Natural killer cell (primary cell): ENCODE measurements around the gene CHD2. TPM values are rescaled to one million over a fixed set of nuclear protein-coding genes. Genes with fewer than 3 reads are reported as not detected.

ENCODE experiments used
- ATAC-seq, 3 donors: fragments of 150-1000 bp in 2 of 3; fragments of 200-7000 bp in 1 of 3; cut with Tn5 transposase; 1 replicate in 1 of 3; 2 replicates in 2 of 3; pipeline ENCODE4 v1.10.0; 2021; ENCODE audit warnings: mild to moderate bottlenecking in 2 of 3, moderate library complexity in 2 of 3
- DNase-seq, 2 donors: peaks; one replicate each; pipeline versions ENCODE4 v3.0.0 to v3.0.0-alpha.2; 2013 to 2021; ENCODE audit warnings: mixed read lengths in 1 of 2
- H3K27ac ChIP-seq: one replicate; pipeline ENCODE4 v1.5.1; 2013; ENCODE audit warnings: mild to moderate bottlenecking, low read length
- H3K27me3 ChIP-seq: one replicate; pipeline ENCODE4 v1.6.1; 2013; ENCODE audit warnings: low read length; ENCODE audit not compliant: control insufficient read depth, insufficient read depth
- H3K36me3 ChIP-seq: one replicate; pipeline ENCODE4 v1.6.1; 2013; ENCODE audit warnings: low read length; ENCODE audit not compliant: control insufficient read depth, insufficient read depth
- H3K4me1 ChIP-seq: one replicate; pipeline ENCODE4 v1.6.1; 2013; ENCODE audit warnings: low read length; ENCODE audit not compliant: control insufficient read depth, insufficient read depth
- H3K4me3 ChIP-seq: one replicate; pipeline ENCODE4 v1.5.1; 2013; ENCODE audit warnings: low read length
- H3K9me3 ChIP-seq: one replicate; pipeline ENCODE4 v1.6.1; 2013; ENCODE audit warnings: low read length; ENCODE audit not compliant: control insufficient read depth, insufficient read depth
- H3K27ac Mint-ChIP-seq, 2 donors: one replicate each; pipeline ENCODE4 v1.8.0; 2022; ENCODE audit warnings: mild to moderate bottlenecking in 2 of 2, mixed read lengths in 2 of 2, moderate library complexity in 1 of 2
- H3K27me3 Mint-ChIP-seq, 2 donors: one replicate each; pipeline ENCODE4 v1.8.0; 2022; ENCODE audit warnings: low read depth in 2 of 2, mixed read lengths in 2 of 2
- H3K36me3 Mint-ChIP-seq: one replicate; pipeline ENCODE4 v1.8.0; 2022; ENCODE audit warnings: mixed read lengths
- H3K4me1 Mint-ChIP-seq, 2 donors: one replicate each; pipeline ENCODE4 v1.8.0; 2022; ENCODE audit warnings: mixed read lengths in 2 of 2
- H3K4me3 Mint-ChIP-seq: one replicate; pipeline ENCODE4 v1.8.0; 2022; ENCODE audit warnings: mild to moderate bottlenecking, moderate library complexity, mixed read lengths
- H3K9me3 Mint-ChIP-seq, 2 donors: one replicate each; pipeline ENCODE4 v1.8.0; 2022; ENCODE audit warnings: mixed read lengths in 2 of 2
- CTCF ChIP-seq: fragments of 200-600 bp; IDR thresholded peaks from one replicate; pipeline ENCODE4 v1.8.0; 2022; ENCODE audit warnings: antibody characterized with exemption
- WGBS: methylation state at CpG from one replicate; pipeline ENCODE4 v1.1.7; 2013; ENCODE audit warnings: missing lambda C conversion rate; ENCODE audit not compliant: insufficient coverage; 5-methylcytosine and 5-hydroxymethylcytosine counted together
- intact Hi-C: fragments of 100-400 bp; cut with micrococcal nuclease; formaldehyde crosslinking; loops from one replicate; pipeline ENCODE4 v1.14.2; 2022
- total RNA-seq, 4 donors: library from RNA; stranded (reverse); fragments of 120-200 nt in 1 of 4; gene quantifications; one replicate each; pipeline versions ENCODE4 v1.2.3 to v1.2.4, GENCODE V29; 2013 to 2022

CHD2 gene
- total RNA-seq, 3 donors from 2014 or later (not counting 1 experiment from before 2014, with no cell fraction given) = 418 to 449 (median 441) TPM

- no peaks in the 10 kb centered on the region for H3K9me3 Mint-ChIP-seq
- peak overlapping the region; percentile 86 for H3K27ac ChIP-seq
- no peak for TF ChIP-seq CTCF
- intact Hi-C loops = loop anchor here (1.0 to 5.0 kb wide), 4 partner anchors 22 to 73 kb away; no protein-coding TSS in a partner anchor
- H3K4me1 ChIP-seq = peaks cover 19% of the 10 kb centered on the region
- H3K36me3 ChIP-seq = peaks cover 16% of the 10 kb centered on the region
- no peaks in the 10 kb centered on the region for H3K27me3 ChIP-seq
- H3K4me3 Mint-ChIP-seq = peak overlapping the region; percentile 87
- ATAC-seq (peak; percentile 89 to 97 (median 91)), DNase-seq (peak; percentile 95 to 99)
- H3K9me3 ChIP-seq = no peaks in the 10 kb centered on the region
- WGBS = 11% methylated on average over 41 of the region's 41 CpGs
- H3K4me1 Mint-ChIP-seq = peaks cover 43 to 52% of the 10 kb centered on the region in 2 donors
- H3K36me3 Mint-ChIP-seq = peaks cover 27% of the 10 kb centered on the region
- peak overlapping the region; percentile 93 to 98 for H3K27ac Mint-ChIP-seq
- H3K4me3 ChIP-seq = peak overlapping the region; percentile 32
- H3K27me3 Mint-ChIP-seq = peaks cover 9 to 16% of the 10 kb centered on the region in 2 donors
Observed at GRCh38 chr15:92881802-92882696, 18.1 kb upstream of the CHD2 start.

- Mint-ChIP-seq H3K4me1 (peaks cover 48 to 58% of the 10 kb centered on the region in 2 donors), H3K36me3 (peaks cover 32% of the 10 kb centered on the region), H3K27me3 (peaks cover 3 to 9% of the 10 kb centered on the region in 2 donors), H3K4me3 (peak overlapping the region; percentile 87), H3K27ac (peak overlapping the region; percentile 93 to 98), H3K9me3 (no peaks in the 10 kb centered on the region)
- Histone ChIP-seq H3K9me3 (no peaks in the 10 kb centered on the region), H3K4me3 (peak overlapping the region; percentile 91), H3K27me3 (no peaks in the 10 kb centered on the region), H3K36me3 (peaks cover 23% of the 10 kb centered on the region), H3K4me1 (peaks cover 19% of the 10 kb centered on the region), H3K27ac (peak overlapping the region; percentile 98)
- DNase-seq (no peak), ATAC-seq (peak; percentile 72 to 91 (median 81))
- intact Hi-C loops = loop anchor here (1.0 to 5.0 kb wide), 4 partner anchors 22 to 73 kb away; no protein-coding TSS in a partner anchor
- no peak for TF ChIP-seq CTCF
- WGBS = under 1% methylated on average over 67 of the region's 67 CpGs
Observed at GRCh38 chr15:92882697-92883162, 17.4 kb upstream of the CHD2 start.

DNA sequence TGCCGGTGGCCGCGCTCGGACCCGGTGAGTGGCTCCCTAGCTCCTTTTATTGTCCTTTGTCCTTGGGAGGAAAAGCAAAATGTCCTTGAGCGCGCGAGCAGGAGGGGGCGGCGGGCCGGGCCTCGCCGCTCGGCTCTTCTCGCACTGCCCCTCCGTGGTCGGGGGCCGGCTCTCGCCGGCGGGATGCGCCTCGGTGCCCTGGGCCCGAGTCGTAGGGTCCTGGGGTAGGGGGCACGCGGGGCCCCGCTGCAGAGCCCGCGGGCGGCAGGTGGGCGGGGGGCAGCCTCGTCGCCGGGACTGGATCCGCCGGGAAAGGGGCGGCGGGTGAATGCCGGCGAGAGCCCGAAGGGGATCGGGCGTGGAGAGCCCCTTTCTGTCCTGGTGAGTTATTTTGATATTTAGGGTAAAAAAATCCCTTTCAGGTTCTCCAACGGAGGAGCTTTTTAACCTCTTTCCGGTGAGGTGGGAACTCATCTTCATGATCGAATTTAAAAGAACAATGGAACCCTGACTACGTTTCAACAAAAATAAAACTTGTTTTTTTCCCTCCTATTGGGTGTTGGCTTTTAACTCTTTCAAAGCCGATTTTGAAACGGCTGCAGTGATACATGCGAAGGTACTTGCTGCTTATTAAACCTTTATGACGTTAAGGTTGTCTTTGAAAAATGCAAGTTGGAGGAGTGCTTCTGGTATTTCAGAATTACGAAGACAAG is 16.8 kb upstream of the CHD2 start:
- no peak for TF ChIP-seq CTCF

More for the DNA sequence above, 16.8 kb upstream of the CHD2 start:
- peaks cover 0 to 5% of the 10 kb centered on the region in 2 donors for H3K27me3 Mint-ChIP-seq
- peak overlapping the region; percentile 99 for H3K4me3 Mint-ChIP-seq
- H3K9me3 ChIP-seq = no peaks in the 10 kb centered on the region
- no peaks in the 10 kb centered on the region for H3K9me3 Mint-ChIP-seq
- H3K4me3 ChIP-seq = peak overlapping the region; percentile 91
- ATAC-seq (peak in 1 of 3 donors; percentile 2), DNase-seq (peak; percentile 51 to 82)
- intact Hi-C loops = loop anchor here (5.0 kb wide), 1 partner anchor 51 kb away; no protein-coding TSS in a partner anchor
- peaks cover 29% of the 10 kb centered on the region for H3K36me3 ChIP-seq
- peaks cover 19% of the 10 kb centered on the region for H3K4me1 ChIP-seq
- H3K27ac Mint-ChIP-seq = peak overlapping the region; percentile 93 to 97
- peaks cover 54 to 62% of the 10 kb centered on the region in 2 donors for H3K4me1 Mint-ChIP-seq
- H3K27me3 ChIP-seq = no peaks in the 10 kb centered on the region
- under 1% methylated on average over 53 of the region's 53 CpGs for WGBS
- H3K27ac ChIP-seq = peak overlapping the region; percentile 98
- H3K36me3 Mint-ChIP-seq = peaks cover 32% of the 10 kb centered on the region
